SJSA1 (cell line): ENCODE results near the gene ACTR10. TPM values are rescaled to one million over a fixed set of nuclear protein-coding genes. Genes with fewer than 3 reads are reported as not detected.

ENCODE experiments used
- DNase-seq, 2 experiments: peaks; one replicate each; pipeline ENCODE4 v3.0.0-alpha.2; 2015 to 2020; ENCODE audit warnings: low spot score in 2 of 2, low read depth in 1 of 2
- H3K27ac ChIP-seq: fragments of 250-450 bp; sonication (Bioruptor Pico); 2 replicates; pipeline ENCODE4 v1.5.1; 2020; ENCODE audit warnings: mild to moderate bottlenecking, moderate library complexity
- H3K27me3 ChIP-seq: fragments of 250-450 bp; sonication (Bioruptor Pico); replicated peaks from 2 replicates; pipeline ENCODE4 v1.5.1; 2020; ENCODE audit warnings: mild to moderate bottlenecking, moderate library complexity
- H3K36me3 ChIP-seq: fragments of 250-450 bp; sonication (Bioruptor Pico); 2 replicates; pipeline ENCODE4 v1.5.1; 2020; ENCODE audit warnings: mild to moderate bottlenecking
- H3K4me1 ChIP-seq: fragments of 250-450 bp; sonication (Bioruptor Pico); replicated peaks from 2 replicates; pipeline ENCODE4 v1.6.1; 2021; ENCODE audit warnings: mild to moderate bottlenecking
- H3K4me3 ChIP-seq: fragments of 250-450 bp; sonication (Bioruptor Pico); 2 replicates; pipeline ENCODE4 v1.5.1; 2020; ENCODE audit warnings: mild to moderate bottlenecking
- H3K9me3 ChIP-seq: fragments of 250-450 bp; sonication (Bioruptor Pico); replicated peaks from 2 replicates; pipeline ENCODE4 v1.5.1; 2020; ENCODE audit warnings: mild to moderate bottlenecking
- total RNA-seq: library from RNA; depleted of rRNA; stranded (reverse); fragments of >200 nt; shearing (Covaris generic); gene quantifications from 2 replicates; pipeline ENCODE4 v1.2.3, GENCODE V29; 2014; rRNA removed

Gene ACTR10
- total RNA-seq, 1 experiment from 2014 or later: 82.6 TPM

DNA sequence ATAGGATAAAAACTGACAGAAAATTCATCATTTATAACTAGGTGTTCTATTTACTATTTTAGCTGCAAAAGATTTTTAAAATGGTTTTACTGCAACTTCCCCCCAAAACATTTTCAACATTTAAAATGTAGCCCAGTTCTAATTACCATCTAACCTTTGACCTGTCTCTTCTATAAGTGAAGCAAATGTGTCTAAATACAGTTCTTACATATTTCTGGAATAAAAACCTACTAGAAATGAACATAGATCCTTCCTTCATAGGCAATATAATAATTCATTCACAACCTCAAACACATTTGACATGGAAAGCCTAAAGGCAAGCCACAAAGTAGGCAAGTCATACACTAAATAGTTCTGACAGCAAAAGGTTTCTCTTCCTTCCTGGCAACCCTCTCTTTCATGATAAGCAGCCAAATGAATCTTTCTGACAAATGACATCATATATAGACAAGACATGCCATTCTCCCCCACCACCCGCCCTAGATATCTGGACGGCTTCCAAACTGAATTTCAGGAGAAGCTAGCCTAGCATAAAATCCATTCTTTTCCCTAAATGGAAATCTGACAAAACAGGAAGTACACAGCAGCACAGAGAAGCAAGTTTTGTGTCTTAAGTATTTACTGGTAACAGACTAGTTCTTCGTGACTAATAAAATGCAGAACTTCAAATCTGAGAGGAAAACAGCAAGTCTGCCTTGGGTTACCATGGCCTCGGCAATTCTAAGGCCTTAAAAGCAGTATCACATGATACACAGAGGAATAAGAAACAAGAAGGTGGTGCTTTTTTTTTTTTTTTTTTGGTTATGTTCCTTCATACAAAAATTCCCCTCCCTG lies 81.2 kb downstream of the ACTR10 start:
- DNase-seq: peak; percentile 82 to 85
- H3K4me3 ChIP-seq: no peak overlapping the region
- H3K27ac ChIP-seq: peak overlapping the region; percentile 68
- H3K9me3 ChIP-seq: no peaks in the 10 kb centered on the region
- peaks cover 14% of the 10 kb centered on the region for H3K4me1 ChIP-seq
- peaks cover 73% of the 10 kb centered on the region for H3K36me3 ChIP-seq
- H3K27me3 ChIP-seq: no peaks in the 10 kb centered on the region

- Histone ChIP-seq H3K4me3 (no peak overlapping the region), H3K36me3 (peaks cover 76% of the 10 kb centered on the region), H3K9me3 (no peaks in the 10 kb centered on the region), H3K27me3 (no peaks in the 10 kb centered on the region), H3K27ac (peak overlapping the region; percentile 68), H3K4me1 (peaks cover 14% of the 10 kb centered on the region)
- no peak for DNase-seq
These were observed 82.0 kb downstream of the ACTR10 start for GRCh38 chr14:58281969-58282368.

GRCh38 chr14:58282925-58283593 lies 83.1 kb downstream of the ACTR10 start:
- H3K4me1 ChIP-seq: peaks cover 14% of the 10 kb centered on the region
- H3K4me3 ChIP-seq: no peak overlapping the region
- no peaks in the 10 kb centered on the region for H3K27me3 ChIP-seq
- no peak overlapping the region for H3K27ac ChIP-seq
- DNase-seq: no peak
- no peaks in the 10 kb centered on the region for H3K9me3 ChIP-seq
- H3K36me3 ChIP-seq: peaks cover 77% of the 10 kb centered on the region

- Histone ChIP-seq H3K4me1 (peaks cover 14% of the 10 kb centered on the region), H3K27me3 (no peaks in the 10 kb centered on the region), H3K4me3 (no peak overlapping the region), H3K9me3 (no peaks in the 10 kb centered on the region), H3K36me3 (peaks cover 78% of the 10 kb centered on the region), H3K27ac (no peak overlapping the region)
- no peak for DNase-seq
These were observed 83.8 kb downstream of the ACTR10 start for GRCh38 chr14:58283730-58284129.

- Histone ChIP-seq H3K27ac (no peak overlapping the region), H3K36me3 (peaks cover 80% of the 10 kb centered on the region), H3K4me1 (peaks cover 14% of the 10 kb centered on the region), H3K9me3 (no peaks in the 10 kb centered on the region), H3K27me3 (no peaks in the 10 kb centered on the region), H3K4me3 (no peak overlapping the region)
- no peak for DNase-seq
These were observed 85.2 kb downstream of the ACTR10 start for GRCh38 chr14:58285132-58285531.

Other genes starting within 250 kb of the ACTR10 start
- 0.29 TPM in 1 of 2 replicates, not detected in the other for gene ARMH4, start 47.9 kb upstream of the ACTR10 start, total RNA-seq
- 104 and 176 TPM in 2 replicates for gene PSMA3, start 44.7 kb downstream of the ACTR10 start, total RNA-seq
- gene ARID4A, start 98.4 kb downstream of the ACTR10 start, total RNA-seq: 7.6 and 9.3 TPM in 2 replicates
- gene TOMM20L, start 195.8 kb downstream of the ACTR10 start, total RNA-seq: not detected in 2 replicates
- gene TIMM9, start 227.4 kb downstream of the ACTR10 start, total RNA-seq: 7.4 and 50.4 TPM in 2 replicates
- 19.1 and 41.9 TPM in 2 replicates for gene KIAA0586, start 227.6 kb downstream of the ACTR10 start, total RNA-seq